Endodermal cell (in vitro differentiated cells): ENCODE data around the gene DVL3. TPM values are rescaled to one million over a fixed set of nuclear protein-coding genes. Genes with fewer than 3 reads are reported as not detected.
"Not testable (repeated sequence)": the region's sequence is repeated elsewhere in the genome, so short reads cannot be mapped to it uniquely, and the experiment has no call there.

Experiments used
- DNase-seq: peaks from one replicate; pipeline ENCODE4 v3.0.0-alpha.2; 2017
- H3K27ac ChIP-seq: 2 replicates; pipeline ENCODE4 v1.5.1; 2013; ENCODE audit warnings: mild to moderate bottlenecking, low read depth, low read length, moderate library complexity
- H3K27me3 ChIP-seq: 2 replicates; pipeline ENCODE4 v1.6.1; 2013; ENCODE audit warnings: mild to moderate bottlenecking, low read length, moderate library complexity; ENCODE audit not compliant: insufficient read depth, control insufficient read depth, poor library complexity, severe bottlenecking
- H3K36me3 ChIP-seq: 2 replicates; pipeline ENCODE4 v1.7.0; 2013; ENCODE audit warnings: mild to moderate bottlenecking, low read length, moderate library complexity; ENCODE audit not compliant: control insufficient read depth, insufficient read depth
- H3K4me1 ChIP-seq: one replicate; pipeline ENCODE4 v1.7.0; 2013; ENCODE audit warnings: low read length; ENCODE audit not compliant: control insufficient read depth, insufficient read depth
- H3K4me3 ChIP-seq: 2 replicates; pipeline ENCODE4 v1.5.1; 2013; ENCODE audit warnings: mild to moderate bottlenecking, low read length, moderate library complexity
- H3K9ac ChIP-seq: 2 replicates; pipeline ENCODE4 v1.6.1; 2013; ENCODE audit warnings: mild to moderate bottlenecking, low read length, moderate library complexity; ENCODE audit not compliant: poor library complexity, severe bottlenecking; ENCODE audit errors: extremely low read depth
- H3K9me3 ChIP-seq: 2 replicates; pipeline ENCODE4 v1.6.1; 2013; ENCODE audit warnings: mild to moderate bottlenecking, low read length, moderate library complexity; ENCODE audit not compliant: control insufficient read depth
- H3K27ac Mint-ChIP-seq: 2 replicates; pipeline ENCODE4 v1.8.0; 2020; ENCODE audit warnings: mixed read lengths
- H3K27me3 Mint-ChIP-seq: 2 replicates; pipeline ENCODE4 v1.8.0; 2021; ENCODE audit warnings: mild to moderate bottlenecking, mixed read lengths; ENCODE audit not compliant: insufficient read depth
- H3K36me3 Mint-ChIP-seq: 2 replicates; pipeline ENCODE4 v1.8.0; 2020; ENCODE audit warnings: low read depth, mixed read lengths
- H3K4me1 Mint-ChIP-seq: 2 replicates; pipeline ENCODE4 v1.8.0; 2020; ENCODE audit warnings: mixed read lengths
- H3K4me3 Mint-ChIP-seq: 2 replicates; pipeline ENCODE4 v1.8.0; 2020; ENCODE audit warnings: mild to moderate bottlenecking, moderate library complexity, mixed read lengths
- H3K9me3 Mint-ChIP-seq: 2 replicates; pipeline ENCODE4 v1.8.0; 2020; ENCODE audit warnings: mild to moderate bottlenecking, mixed read lengths
- CTCF ChIP-seq: fragments of 200-600 bp; sonication (generic); conservative IDR thresholded peaks from 2 replicates; pipeline ENCODE4 v1.5.0; 2021; ENCODE audit warnings: antibody characterized with exemption, mild to moderate bottlenecking
- WGBS, 2 experiments: methylation state at CpG; one replicate each; pipeline versions ENCODE4 v1.1.5 to v1.1.7; 2013; ENCODE audit warnings: missing lambda C conversion rate in 2 of 2, mixed read lengths in 1 of 2; ENCODE audit not compliant: insufficient coverage in 1 of 2, insufficient read length in 1 of 2; 5-methylcytosine and 5-hydroxymethylcytosine counted together
- total RNA-seq, 2 donors: library from RNA; stranded (reverse); fragmentation: NEBNext Ultra II Directional in 1 of 2; extraction: Animal tissue kit (Norgen Biotek cat#: 25700) in 1 of 2; gene quantifications; 2 replicates in 1 of 2; 3 replicates in 1 of 2; pipeline ENCODE4 v1.2.1, GENCODE V29; 2021

The DVL3 gene
- total RNA-seq, 2 donors from 2014 or later, result 90.5 to 95.1 TPM

DNA sequence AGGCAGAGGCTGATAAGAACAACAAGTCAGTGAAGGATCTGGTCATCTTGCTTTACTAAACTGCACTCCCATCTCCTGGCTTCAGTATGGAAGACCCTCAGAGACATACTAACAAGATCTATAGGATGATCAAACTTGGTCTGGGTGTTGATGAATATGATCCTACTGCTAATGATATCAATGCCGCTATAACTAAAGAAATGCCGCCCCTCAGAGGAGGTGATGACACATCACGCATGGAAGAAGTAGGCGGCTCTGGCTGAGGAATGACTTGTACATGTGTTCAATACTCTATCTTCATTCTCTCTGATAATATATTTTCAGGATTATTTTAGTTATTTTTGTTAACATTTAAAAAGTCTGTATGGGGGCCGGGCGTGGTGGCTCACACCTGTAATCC lies 37.5 kb upstream of the DVL3 start:
- no peak overlapping the region for H3K27ac Mint-ChIP-seq
- no peak for TF ChIP-seq CTCF
- Histone ChIP-seq H3K4me3 (no peak overlapping the region), H3K4me1 (no peaks in the 10 kb centered on the region), H3K9me3 (no peaks in the 10 kb centered on the region), H3K9ac (no peak overlapping the region), H3K36me3 (no peaks in the 10 kb centered on the region), H3K27me3 (peaks cover 13% of the 10 kb centered on the region), H3K27ac (no peak overlapping the region)
- no peaks in the 10 kb centered on the region for H3K36me3 Mint-ChIP-seq
- no peak overlapping the region for H3K4me3 Mint-ChIP-seq
- DNase-seq, result no peak
- H3K4me1 Mint-ChIP-seq, result no peaks in the 10 kb centered on the region
- WGBS, 2 experiments, result 90% methylated on average over 2 to 6 of the region's 6 CpGs
- no peaks in the 10 kb centered on the region for H3K9me3 Mint-ChIP-seq
- H3K27me3 Mint-ChIP-seq, result peaks cover 7% of the 10 kb centered on the region

- DNase-seq, H3K36me3 ChIP-seq, H3K27ac ChIP-seq, H3K27ac Mint-ChIP-seq, H3K36me3 Mint-ChIP-seq, H3K4me1 ChIP-seq, H3K4me3 ChIP-seq, H3K9ac ChIP-seq, H3K9me3 ChIP-seq, H3K4me1 Mint-ChIP-seq, H3K9me3 Mint-ChIP-seq, H3K27me3 Mint-ChIP-seq, H3K4me3 Mint-ChIP-seq: not testable (repeated sequence)
- peaks cover 11% of the 10 kb centered on the region for H3K27me3 ChIP-seq
- WGBS, 2 experiments, result 85 to 95% methylated on average over 8 of the region's 8 CpGs
These were observed 34.1 kb upstream of the DVL3 start for GRCh38 chr3:184121031-184121430.

DNA sequence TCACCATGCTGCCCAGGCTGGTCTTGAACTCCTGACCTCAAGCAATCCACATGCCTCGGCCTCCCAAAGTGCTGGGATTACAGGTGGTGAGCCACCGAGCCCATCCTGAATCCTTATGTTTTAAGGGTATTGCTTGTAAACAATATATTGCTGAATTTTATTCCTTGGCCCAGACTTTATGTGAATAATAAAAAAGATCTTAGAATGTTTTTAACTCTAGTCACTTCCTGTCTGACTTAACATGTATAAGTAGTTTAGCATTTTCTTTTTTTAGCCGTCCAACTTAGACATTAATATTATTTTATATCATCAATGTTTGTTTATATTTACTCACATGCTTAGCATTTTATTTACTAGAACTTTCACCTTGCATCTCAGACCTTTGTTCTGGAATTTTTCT lies 29.2 kb upstream of the DVL3 start:
- no peaks in the 10 kb centered on the region for H3K36me3 ChIP-seq
- WGBS, 2 experiments, result 82% methylated on average over 2 of the region's 3 CpGs; no CpG with 5 or more reads in 1 of the 2 experiments
- H3K9me3 ChIP-seq, result no peaks in the 10 kb centered on the region
- TF ChIP-seq CTCF, result no peak
- no peaks in the 10 kb centered on the region for H3K4me1 ChIP-seq
- no peaks in the 10 kb centered on the region for H3K9me3 Mint-ChIP-seq
- H3K9ac ChIP-seq, result no peak overlapping the region
- H3K36me3 Mint-ChIP-seq, result no peaks in the 10 kb centered on the region
- no peaks in the 10 kb centered on the region for H3K27me3 ChIP-seq
- no peak overlapping the region for H3K27ac ChIP-seq
- DNase-seq, result no peak
- peaks cover 2% of the 10 kb centered on the region for H3K4me1 Mint-ChIP-seq
- no peak overlapping the region for H3K4me3 ChIP-seq
- H3K27ac Mint-ChIP-seq, result no peak overlapping the region
- H3K27me3 Mint-ChIP-seq, result no peaks in the 10 kb centered on the region
- no peak overlapping the region for H3K4me3 Mint-ChIP-seq

- H3K36me3 ChIP-seq, result no peaks in the 10 kb centered on the region
- peak; percentile 79 for TF ChIP-seq CTCF
- Mint-ChIP-seq H3K36me3 (no peaks in the 10 kb centered on the region), H3K9me3 (no peaks in the 10 kb centered on the region), H3K27ac (no peak overlapping the region), H3K4me1 (peaks cover 2% of the 10 kb centered on the region), H3K27me3 (peaks cover 16% of the 10 kb centered on the region), H3K4me3 (no peak overlapping the region)
- peak; percentile 84 for DNase-seq
- H3K9me3 ChIP-seq, result no peaks in the 10 kb centered on the region
- H3K27ac ChIP-seq, result no peak overlapping the region
- WGBS, 2 experiments, result 24% methylated on average over 2 of the region's 2 CpGs; no CpG with 5 or more reads in 1 of the 2 experiments
- no peaks in the 10 kb centered on the region for H3K4me1 ChIP-seq
- H3K4me3 ChIP-seq, result no peak overlapping the region
- H3K9ac ChIP-seq, result no peak overlapping the region
- H3K27me3 ChIP-seq, result peaks cover 5% of the 10 kb centered on the region
These were observed 26.2 kb upstream of the DVL3 start for GRCh38 chr3:184129012-184129411.
